ENCODE results near the gene LSM2.
A peak's percentile ranks its signal among the peaks of the same experiment; 100 is the strongest.
"Not testable (repeated sequence)": the region's sequence is repeated elsewhere in the genome, so short reads cannot be mapped to it uniquely, and the experiment has no call there.

The LSM2 gene

GRCh38 chr6:31826793-31827285 lies 20.1 kb upstream of the LSM2 start:
- DNase-seq (ENCODE audit: extremely low read depth, low read depth) = peak; percentile 58
- no peak for TF ChIP-seq CTCF (IDR thresholded peaks at IDR 0.05; ENCODE audit: low read depth, low read length, missing control alignments)
- H3K4me3 ChIP-seq (replicated peaks; ENCODE audit: low read depth, low read length) = peak overlapping the region; percentile 35

GRCh38 chr6:31825553-31825952 lies 18.8 kb upstream of the LSM2 start:
- no peak for TF ChIP-seq CTCF (IDR thresholded peaks at IDR 0.05; ENCODE audit: low read depth, low read length, missing control alignments)
- no peak overlapping the region for H3K4me3 ChIP-seq (replicated peaks; ENCODE audit: low read depth, low read length)
- no peak for DNase-seq (ENCODE audit: extremely low read depth, low read depth)

- not testable (repeated sequence) for DNase-seq (ENCODE audit: extremely low read depth, low read depth); H3K4me3 ChIP-seq (replicated peaks; ENCODE audit: low read depth, low read length)
These were observed 16.9 kb upstream of the LSM2 start for GRCh38 chr6:31823592-31824196.

DNA sequence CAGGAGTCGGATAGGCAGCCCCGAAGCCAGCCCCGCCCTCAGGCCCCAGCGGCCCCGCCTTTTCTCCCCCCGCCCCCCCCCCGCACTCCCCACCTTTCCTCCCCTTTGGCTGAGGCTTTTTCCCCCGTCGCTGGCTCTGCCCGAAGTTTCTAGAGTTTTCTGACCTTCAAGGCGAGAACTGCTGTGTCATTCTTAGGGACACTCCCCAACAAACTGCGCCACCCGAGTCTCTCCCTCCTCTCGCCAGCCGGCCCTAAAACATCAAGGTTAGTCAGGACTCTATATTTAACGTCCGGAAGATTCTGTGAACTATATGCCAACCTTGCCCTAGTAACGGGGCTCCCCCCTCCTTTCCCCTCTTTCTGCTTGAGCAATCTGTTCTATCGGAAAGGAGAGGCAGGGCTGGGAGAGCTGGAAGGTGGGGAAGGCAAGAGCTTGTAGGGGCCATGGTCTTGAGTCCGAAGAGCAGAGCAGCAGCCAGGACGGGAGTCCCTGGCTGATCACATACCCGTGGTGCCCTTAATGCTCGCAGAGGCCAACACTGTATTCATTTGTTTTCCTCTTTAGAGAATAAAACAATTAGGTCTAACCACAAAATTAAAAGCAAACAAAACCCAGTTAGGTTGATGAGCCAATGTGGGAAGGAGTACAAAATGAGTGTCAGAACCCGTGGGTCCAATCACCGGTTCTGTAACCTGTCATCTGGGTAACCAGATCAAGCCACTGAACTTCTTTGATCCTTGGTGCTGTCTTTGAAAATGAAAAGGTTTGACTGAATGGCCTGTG lies 15.5 kb upstream of the LSM2 start:
- TF ChIP-seq CTCF (IDR thresholded peaks at IDR 0.05; ENCODE audit: low read depth, low read length, missing control alignments) = no peak
- peak overlapping the region; percentile 55 for H3K4me3 ChIP-seq (replicated peaks; ENCODE audit: low read depth, low read length)
- DNase-seq (ENCODE audit: extremely low read depth, low read depth) = no peak

- peak overlapping the region; percentile 55 for H3K4me3 ChIP-seq (replicated peaks; ENCODE audit: low read depth, low read length)
- DNase-seq (ENCODE audit: extremely low read depth, low read depth) = no peak
- TF ChIP-seq CTCF (IDR thresholded peaks at IDR 0.05; ENCODE audit: low read depth, low read length, missing control alignments) = no peak
These were observed 14.7 kb upstream of the LSM2 start for GRCh38 chr6:31821301-31822035.

DNA sequence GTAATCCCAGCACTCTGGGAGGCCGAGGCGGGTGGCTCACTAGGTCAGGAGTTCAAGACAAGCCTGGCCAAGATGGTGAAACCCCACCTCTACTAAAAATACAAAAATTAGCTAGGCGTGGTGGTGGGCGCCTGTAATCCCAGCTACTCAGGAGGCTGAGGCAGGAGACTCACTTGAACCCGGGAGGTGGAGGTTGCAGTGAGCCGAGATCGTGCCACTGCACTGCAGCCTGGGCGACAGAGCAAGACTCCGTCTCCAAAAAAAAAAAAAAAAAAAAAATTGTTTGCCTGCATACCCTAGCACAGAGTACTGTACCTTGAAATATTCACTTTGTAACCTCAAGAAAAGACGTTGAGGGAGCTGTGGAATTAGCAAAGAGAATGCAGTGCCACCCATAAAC lies 13.6 kb upstream of the LSM2 start:
- not testable (repeated sequence) for H3K4me3 ChIP-seq (replicated peaks; ENCODE audit: low read depth, low read length)

DNA sequence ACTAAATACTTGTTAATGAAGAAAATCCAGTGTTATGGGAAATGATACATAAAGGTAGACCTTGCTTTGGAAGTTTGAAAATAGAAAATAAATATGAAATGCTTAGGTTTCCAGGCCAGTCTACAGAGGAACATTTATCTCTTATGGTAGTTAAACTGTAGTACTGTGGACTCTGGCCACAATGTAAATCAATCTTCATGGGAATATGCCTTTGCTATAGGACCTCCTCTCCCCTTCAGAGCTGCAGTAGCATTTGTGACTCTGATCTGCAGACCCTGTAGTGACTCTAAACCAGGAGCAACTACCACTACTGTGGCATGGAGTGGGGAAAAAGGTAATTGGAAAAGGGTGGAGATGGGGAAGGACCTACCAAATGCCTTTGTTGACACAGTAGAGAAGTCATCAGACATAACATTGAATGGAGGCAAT lies 13.1 kb upstream of the LSM2 start:
- DNase-seq (ENCODE audit: extremely low read depth, low read depth) = no peak
- TF ChIP-seq CTCF (IDR thresholded peaks at IDR 0.05; ENCODE audit: low read depth, low read length, missing control alignments) = no peak
- no peak overlapping the region for H3K4me3 ChIP-seq (replicated peaks; ENCODE audit: low read depth, low read length)

More for the DNA sequence above, 13.6 kb upstream of the LSM2 start:
- DNase-seq (ENCODE audit: extremely low read depth, low read depth) = not testable (repeated sequence)

DNA sequence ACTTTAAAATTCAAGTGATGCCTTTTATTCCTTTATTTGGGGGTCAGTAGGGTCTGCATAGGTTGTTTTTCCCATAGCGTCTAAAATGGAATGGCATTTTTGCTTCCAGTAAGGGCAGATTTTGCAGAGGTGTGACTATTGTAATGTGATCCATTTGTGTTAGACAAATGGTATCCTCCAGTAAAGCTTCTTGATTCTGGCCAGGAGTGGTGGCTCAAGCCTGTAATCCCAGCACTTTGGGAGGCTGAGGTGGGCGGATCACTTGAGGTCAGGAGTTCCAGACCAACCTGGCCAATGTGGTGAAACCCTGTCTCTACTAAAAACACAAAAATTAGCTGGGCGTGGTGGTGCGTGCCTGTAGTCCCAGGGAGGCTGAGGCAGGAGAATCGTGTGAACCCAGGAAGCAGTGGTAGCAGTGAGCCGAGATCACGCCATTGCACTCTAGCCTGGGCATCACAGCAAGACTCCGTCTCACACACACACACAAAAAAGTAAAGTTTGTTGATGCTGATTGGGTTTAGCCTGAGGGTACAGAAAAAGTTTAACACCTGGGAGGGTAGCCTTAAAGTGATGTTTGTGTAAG lies 11.3 kb upstream of the LSM2 start:
- not testable (repeated sequence) for DNase-seq (ENCODE audit: extremely low read depth, low read depth)
- peak overlapping the region; percentile 49 for H3K4me3 ChIP-seq (replicated peaks; ENCODE audit: low read depth, low read length)

- peak overlapping the region; percentile 49 for H3K4me3 ChIP-seq (replicated peaks; ENCODE audit: low read depth, low read length)
- not testable (repeated sequence) for DNase-seq (ENCODE audit: extremely low read depth, low read depth)
These were observed 10.6 kb upstream of the LSM2 start for GRCh38 chr6:31817133-31817928.

All from HFF-Myc (cell line).